MV-4-11 (cell line): ENCODE results near the gene SMPD4.
"Not testable (repeated sequence)": the region's sequence is repeated elsewhere in the genome, so short reads cannot be mapped to it uniquely, and the experiment has no call there.

Experiments
- DNase-seq: peaks from one replicate; lab custom pipeline; 2025; lab: John Stamatoyannopoulos, UW

Gene SMPD4, protein sequence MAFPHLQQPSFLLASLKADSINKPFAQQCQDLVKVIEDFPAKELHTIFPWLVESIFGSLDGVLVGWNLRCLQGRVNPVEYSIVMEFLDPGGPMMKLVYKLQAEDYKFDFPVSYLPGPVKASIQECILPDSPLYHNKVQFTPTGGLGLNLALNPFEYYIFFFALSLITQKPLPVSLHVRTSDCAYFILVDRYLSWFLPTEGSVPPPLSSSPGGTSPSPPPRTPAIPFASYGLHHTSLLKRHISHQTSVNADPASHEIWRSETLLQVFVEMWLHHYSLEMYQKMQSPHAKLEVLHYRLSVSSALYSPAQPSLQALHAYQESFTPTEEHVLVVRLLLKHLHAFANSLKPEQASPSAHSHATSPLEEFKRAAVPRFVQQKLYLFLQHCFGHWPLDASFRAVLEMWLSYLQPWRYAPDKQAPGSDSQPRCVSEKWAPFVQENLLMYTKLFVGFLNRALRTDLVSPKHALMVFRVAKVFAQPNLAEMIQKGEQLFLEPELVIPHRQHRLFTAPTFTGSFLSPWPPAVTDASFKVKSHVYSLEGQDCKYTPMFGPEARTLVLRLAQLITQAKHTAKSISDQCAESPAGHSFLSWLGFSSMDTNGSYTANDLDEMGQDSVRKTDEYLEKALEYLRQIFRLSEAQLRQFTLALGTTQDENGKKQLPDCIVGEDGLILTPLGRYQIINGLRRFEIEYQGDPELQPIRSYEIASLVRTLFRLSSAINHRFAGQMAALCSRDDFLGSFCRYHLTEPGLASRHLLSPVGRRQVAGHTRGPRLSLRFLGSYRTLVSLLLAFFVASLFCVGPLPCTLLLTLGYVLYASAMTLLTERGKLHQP

DNA sequence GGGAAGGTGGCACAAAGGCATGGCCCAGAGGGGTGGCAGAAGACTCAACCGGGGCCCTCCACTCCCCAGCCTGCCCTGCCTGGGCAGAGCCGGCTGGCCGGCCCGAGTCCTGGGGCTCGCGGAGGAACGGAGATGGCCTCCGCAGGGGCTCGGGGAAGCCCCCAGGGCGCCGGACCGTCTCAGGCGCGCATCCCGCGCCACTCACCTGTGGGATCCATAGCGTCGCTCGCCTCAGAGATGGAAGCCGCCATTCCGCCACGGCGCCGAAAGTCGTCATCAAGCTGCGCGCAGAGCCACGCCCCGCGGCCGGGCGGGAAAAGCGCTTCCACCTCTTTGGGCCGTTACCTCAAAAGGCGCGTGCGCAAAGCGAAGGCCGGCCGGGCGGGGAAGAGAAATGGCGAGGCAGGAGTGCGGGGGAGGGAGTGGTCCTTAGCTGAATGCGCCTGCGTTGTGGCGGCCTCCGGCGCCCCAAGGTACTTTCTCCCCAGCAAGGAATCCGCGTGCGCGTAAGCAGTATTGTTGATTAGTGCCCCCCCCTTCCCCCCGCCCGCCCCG, at the start of gene SMPD4:
Gene SMPD4, minus strand, starts transcription at position 278 of the 555 bp plus-strand sequence. CDS start 5,010 bp downstream, outside the sequence.
- peak; percentile 89 for DNase-seq

DNA sequence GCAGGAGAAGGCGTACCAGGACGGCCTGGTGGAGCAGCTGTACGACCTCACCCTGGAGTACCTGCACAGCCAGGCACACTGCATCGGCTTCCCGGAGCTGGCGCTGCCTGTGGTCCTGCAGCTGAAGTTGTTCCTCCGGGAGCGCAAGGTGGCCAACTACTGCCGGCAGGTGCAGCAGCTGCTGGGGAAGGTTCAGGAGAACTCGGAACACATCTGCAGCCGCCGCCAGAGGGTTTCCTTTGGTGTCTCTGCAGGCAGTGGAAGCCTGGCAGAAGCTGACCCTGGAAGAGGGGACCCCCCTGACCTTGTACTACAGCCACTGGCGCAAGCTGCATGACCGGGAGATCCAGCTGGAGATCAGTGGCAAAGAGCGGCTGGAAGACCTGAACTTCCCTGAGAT, 49.5 kb upstream of the SMPD4 start:
- DNase-seq, result not testable (repeated sequence)

DNA sequence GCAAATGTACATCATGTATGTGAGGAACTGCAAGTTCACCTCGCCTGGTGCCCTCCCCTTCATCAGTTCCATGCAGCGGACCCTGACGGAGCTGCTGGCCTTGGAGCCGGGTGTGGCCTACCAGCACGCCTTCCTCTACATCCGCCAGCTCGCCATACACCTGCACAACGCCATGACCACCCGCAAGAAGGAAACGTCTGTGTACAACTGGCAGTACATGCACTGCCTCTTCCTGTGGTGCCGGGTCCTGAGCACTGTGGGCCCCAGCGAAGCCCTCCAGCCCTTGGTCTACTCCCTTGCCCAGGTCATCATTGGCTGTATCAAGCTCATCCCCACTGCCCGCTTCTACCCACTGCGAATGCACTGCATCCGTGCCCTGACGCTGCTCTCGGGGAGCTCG, 49.0 kb upstream of the SMPD4 start:
- DNase-seq, result not testable (repeated sequence)

DNA sequence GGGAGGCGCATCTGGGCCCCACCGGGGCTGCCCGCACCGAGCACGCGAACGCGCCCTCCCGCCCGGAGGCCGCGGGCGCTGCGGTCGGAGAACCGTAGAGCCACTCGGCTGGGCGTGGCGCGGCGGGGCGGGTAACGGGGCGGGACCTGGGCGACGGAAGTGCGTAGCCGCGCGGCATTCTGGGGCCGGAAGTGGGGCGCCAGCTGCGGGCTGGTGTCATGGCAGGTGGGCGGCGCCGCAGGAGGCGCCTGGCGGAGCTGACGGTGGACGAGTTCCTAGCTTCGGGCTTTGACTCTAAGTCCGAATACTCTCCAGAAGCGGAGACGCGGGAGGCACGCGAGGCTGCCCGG, 47.7 kb upstream of the SMPD4 start:
- not testable (repeated sequence) for DNase-seq

DNA sequence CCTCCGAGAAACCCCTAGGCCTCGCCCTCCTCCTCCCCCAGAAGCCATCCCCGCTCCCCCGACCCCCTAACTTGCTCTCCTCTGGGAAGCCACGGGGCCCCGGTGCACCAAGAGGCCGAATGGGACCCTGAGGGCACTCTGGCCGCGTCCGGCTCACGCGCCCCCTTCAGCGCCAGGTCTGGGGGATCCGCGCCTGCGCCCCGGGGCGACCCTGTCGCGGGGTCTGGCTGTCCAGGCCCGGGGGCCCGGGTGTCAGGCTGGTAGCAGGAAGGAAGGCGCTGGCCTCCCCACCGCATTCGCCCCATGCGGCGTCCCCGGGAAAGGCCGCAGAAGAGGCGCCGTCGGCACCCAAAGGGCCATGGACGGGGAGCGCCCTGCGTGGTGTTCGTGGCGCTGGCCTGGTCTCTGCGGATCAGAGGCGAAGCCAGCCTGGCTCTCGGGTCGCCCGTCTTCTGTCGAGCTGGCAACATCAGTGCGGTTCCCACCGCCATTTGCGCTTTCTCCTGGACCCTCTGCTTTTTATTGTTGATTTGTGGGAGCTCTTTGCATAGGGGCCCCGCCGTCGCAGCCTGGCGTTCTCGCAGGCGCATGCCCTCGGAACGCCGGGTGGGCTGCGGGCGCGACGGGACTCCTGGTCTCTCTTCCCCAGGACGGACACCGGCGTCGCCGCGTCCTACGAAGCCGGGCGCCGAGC, 47.2 kb upstream of the SMPD4 start:
- not testable (repeated sequence) for DNase-seq

DNA sequence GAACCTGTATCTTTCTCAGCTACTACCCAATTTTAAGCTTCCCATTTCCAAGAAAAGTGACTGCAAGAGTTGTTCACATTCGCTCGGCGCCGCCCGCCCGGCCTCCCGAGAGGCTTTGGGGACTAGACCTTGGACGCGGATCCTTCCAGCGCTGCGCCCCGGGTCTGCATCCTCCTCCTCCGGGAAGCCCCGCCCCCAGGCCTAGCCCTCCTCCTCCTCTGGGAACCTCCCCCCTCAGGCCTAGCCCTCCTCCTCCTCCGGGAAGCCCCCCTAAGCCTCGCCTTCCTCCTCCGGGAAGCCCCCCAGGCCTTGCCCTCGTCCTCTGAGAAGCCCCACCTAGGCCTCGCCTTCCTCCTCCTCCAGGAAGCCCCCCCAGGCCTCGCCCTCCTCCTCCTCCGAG, 46.6 kb upstream of the SMPD4 start:
- DNase-seq, result not testable (repeated sequence)

DNA sequence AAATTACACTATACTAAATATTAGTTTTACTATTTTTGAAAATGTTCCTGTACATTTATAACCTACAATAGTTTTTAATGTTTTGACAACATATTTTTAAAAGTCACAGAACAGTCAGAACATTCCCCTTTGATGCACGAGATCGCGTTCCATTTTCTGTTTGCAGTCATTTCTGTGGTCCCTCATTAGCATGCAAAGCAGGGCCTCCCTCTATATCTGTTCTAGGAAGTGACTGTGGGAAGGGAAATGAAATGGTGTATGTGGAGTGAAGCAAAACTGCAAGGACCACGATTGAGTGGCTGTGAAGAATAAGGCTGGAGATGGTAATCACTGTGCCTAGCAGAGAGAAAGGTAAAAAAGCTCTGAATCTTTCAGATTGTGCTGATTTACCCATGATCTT, 41.1 kb upstream of the SMPD4 start:
- not testable (repeated sequence) for DNase-seq

DNA sequence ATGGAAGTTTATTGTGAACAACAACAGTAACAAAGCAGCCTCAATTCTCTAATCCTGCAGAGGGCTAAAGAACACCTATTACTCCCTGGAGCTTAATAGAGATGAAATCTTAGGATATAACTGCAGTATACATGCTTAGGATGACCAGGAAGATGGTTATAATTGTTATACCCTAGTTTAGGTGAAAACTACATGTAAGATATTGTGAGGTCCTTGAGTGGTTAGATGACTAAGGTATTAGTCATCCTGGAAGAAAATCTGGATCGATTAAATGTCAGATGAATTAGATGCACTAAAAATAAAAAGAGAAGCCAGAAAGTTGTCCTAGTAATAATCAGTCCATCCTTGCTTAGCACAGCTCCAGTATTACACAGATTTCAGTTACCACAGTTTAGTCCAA, 39.1 kb upstream of the SMPD4 start:
- not testable (repeated sequence) for DNase-seq

DNA sequence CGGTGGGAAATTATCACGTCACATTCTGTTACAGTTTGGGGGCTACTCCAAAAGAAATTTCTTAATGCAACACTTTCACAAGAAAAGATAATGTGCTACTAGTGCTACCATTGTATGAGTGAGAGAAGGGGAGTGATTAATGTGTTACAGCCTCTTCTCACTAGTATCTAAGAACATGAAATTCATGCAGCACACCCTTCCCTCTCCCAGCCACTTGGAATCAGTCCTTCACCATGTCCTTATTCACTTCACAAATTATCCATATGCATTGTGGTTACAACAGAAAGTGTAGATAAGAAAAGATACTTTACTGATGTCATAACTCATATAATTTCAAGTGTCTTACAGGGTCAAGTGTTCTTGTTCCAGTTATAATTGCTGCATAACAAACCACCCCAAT, 37.7 kb upstream of the SMPD4 start:
- not testable (repeated sequence) for DNase-seq

DNA sequence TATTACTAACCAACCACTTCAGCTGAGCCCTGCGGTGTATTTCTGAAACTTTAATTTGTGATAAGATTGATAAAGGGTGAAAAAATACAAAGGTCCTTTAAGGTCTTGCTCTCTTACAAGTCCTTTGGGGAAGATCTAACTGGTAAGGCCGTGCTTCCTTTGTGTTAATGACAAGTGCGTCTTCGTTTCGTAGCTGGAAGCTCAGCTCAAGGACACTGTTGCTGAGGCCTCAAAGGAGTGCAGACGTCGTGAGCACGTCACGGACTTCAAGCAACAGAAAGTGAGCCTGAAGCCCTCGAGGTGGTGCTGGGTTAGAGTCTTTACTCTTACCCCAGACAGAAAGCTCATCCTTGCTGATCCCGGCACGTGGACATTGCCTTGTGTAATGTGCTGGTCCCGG, 25.6 kb upstream of the SMPD4 start:
- DNase-seq, result not testable (repeated sequence)

DNA sequence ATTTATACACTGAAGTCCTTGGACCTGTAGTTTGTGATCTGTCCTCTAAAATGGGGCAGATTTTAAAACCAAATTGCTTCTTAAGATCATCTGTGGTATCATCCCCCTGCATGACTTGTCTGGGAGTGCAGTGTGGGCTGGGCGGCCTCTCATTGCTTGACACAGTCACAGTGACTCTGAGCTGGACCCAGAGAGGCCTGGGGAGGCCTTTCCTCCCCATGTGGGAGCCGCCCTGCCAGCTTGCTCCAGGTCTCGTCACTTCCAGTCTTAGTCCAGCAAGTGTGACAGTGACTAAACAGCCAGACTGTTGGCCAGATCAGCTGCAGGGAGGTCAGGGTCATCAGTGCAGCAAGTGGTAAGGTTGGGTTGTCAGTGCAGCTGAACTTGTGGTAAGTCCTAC, 21.7 kb upstream of the SMPD4 start:
- DNase-seq, result not testable (repeated sequence)

DNA sequence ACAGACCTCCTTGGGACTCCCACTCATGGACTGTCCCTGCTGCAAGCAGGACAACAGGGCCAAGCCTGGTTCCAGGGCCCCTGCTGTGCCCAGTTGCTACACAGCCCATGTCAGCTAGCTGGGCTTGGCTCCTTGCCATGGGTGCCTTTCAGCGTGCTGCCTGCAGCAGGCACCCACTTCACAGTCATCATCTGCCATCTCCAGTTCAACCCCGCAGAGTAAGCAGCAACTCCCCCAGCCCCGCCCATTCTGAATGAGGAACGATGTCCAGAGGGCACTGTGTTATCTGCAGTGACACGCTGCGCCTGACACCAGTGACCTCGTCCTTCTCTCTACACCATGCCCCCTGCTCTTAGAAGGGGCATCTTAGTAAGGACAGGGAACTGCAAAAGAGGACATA, 21.1 kb upstream of the SMPD4 start:
- DNase-seq, result peak; percentile 63

DNA sequence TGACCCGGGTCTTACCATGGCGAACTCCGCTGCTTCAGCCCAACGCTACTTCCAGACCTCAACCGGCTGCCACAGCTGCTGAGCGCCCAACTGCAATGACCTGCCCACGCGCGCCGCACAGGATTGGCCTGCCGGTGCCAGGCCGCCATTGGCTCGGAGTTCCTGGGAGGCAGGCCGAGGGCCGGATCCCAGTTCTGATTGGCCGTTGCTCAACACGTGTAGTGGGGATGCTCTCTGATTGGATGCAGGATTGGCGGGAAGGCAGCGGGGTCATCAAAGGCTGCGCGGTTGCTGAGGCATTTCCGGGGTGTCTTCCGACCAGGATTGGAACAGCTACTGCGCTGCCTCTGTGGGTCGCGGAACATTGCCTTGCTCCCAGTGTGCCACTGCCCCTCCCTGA, 16.9 kb upstream of the SMPD4 start, which contains the start of gene TUBA3E:
Gene TUBA3E, minus strand, starts transcription at position 97 of the 400 bp plus-strand sequence. Its CDS starts 79 bp downstream, at position 18.
- DNase-seq, result no peak

DNA sequence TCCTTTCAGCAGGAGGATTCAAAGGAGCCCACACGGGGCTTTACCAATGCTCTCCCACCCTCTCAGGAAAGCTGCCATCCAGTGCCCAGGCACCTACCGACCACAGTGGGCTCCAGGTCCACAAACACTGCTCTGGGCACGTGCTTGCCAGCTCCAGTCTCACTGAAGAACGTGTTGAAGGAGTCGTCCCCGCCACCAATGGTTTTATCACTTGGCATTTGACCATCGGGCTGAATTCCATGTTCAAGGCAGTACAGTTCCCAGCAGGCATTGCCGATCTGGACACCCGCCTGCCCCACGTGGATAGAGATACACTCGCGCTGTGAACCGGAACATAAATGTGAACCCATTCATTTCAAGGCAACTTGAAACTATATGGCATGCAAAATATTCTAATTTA, 14.7 kb upstream of the SMPD4 start:
- DNase-seq, result not testable (repeated sequence)

DNA sequence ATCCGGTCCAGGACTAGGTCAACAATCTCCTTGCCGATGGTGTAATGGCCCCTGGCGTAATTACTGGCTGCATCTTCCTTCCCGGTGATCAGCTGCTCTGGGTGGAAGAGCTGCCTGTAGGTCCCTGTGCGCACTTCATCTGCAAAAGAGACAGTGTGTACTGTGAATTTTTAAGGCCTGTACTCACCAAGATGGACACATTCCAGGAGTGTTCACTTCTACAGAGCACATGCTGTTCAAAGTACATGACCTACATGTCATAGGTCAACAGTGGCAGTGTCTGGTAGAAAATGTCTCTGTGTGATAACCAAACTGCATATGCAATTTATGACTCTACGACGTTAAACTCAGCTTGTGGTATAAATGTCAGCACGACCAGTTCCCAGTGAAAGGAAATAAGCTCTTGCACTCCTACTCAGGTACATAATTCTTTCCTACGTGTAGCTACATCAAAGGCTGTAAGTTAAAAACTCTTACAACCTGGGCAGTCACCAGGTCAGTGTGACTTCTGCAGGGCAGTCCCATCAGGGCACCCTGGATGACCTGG, 13.8 kb upstream of the SMPD4 start:
- DNase-seq, result not testable (repeated sequence)

DNA sequence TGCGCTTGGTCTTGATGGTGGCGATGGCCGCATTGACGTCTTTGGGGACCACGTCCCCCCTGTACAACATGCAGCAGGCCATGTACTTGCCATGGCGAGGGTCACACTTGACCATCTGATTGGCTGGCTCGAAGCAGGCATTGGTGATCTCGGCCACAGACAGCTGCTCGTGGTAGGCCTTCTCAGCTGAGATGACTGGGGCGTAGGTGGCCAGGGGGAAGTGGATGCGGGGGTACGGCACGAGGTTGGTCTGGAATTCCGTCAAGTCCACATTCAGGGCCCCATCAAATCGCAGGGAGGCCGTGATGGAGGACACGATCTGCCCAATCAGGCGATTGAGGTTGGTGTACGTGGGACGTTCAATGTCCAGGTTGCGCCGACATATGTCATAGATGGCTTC, 12.4 kb upstream of the SMPD4 start:
- not testable (repeated sequence) for DNase-seq

DNA sequence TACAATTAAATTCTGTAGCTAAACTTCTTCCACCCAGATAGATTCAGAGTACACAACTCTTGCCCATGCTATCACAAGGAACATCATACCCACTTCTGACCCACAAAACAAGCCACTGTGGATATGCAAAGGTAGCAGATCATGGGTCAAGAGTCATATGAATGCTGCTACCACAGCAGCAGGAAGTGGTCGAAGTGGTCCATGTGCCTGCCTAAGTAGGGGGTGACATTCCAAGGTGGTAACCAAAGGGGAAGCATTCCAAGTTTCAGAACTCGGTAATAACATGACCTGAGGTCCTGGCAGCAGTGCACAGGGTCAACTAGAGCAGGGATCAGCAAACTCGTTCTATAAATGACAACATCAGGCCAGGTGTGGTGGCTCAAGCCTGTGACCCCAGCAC, 11.0 kb upstream of the SMPD4 start:
- peak; percentile 16 for DNase-seq

DNA sequence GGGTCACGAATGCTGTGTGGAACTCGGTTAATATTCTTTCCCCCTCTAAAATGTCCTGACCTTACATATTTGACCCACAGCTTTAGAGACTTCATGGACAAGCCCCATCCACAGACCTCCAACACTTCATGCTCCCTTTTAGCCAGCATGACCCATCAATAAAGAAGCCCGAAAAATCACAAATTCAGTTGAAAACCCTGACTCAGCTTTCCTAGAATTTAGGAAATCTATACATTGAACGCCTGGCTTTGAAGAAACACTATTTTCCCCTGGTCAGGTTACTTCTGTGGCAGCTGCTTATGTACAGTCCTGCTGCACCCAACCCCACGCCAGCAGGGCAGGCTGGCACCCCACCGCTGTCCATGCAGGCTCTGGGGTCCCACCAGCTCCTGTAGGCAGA, 9.9 kb upstream of the SMPD4 start:
- not testable (repeated sequence) for DNase-seq

DNA sequence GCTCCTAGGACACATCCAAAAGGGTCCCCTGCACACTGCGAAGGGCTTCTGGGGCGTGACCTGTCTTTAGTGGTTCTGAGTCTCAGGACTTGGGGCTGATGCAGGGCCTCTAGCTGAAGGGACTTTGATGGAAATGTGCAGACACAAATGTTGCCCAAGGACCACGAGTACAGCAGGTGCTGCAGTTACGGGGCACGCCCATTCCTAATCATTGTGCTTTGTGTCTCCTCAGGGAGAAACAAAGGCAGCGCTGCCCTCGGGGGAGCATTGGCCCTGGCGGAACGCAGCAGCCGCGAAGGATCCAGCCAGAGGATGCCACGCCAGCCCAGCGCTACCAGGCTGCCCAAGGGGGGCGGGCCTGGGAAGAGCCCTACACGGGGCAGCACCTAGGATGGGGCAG, 8.8 kb upstream of the SMPD4 start:
- DNase-seq, result no peak

DNA sequence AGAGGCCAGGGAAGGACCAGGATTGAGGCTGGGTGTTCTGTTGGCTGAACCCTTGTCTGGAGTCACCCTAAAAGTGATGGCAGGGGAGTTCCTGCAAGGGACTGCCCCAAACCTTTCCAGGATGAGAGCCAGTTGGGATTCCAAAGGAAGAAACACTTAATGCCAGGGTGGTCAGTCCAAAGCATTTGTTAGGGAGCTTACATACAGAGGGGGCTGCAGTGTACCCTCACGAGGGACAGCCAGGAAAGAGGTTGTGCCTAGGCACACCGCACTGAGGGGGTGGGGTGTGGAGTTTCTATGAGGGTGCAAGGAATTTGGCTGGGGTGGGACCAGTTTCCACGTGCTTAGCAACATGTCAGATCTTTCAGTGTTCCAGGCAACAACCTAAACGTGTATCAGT, 7.6 kb upstream of the SMPD4 start:
- not testable (repeated sequence) for DNase-seq
